Measurements from ENCODE around the gene TRIM24.

DNA sequence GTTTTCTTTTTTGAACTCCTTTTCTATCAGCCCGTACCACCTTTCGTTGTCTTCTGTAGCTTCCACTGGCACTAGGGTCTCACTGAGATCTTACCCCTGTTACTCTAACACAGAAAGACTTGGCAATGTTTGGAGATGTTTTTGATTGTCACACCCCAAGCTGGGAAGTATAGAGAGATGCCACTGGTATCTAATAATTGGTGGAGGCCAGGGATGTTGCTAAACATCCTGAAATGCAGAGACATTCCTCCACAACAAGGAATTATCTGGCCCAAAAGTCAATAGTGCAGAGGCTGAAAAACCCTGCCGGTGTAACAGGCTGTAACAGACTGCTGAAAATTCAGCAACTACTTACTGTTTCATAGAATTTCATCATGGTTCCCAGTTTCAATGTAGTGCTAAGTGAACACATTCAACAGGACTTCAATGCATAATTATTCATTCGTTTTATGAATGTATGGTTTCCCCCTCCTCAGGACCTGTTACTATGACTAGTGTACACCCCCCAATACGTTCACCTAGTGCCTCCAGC, 115.9 kb downstream of the TRIM24 start:
- TF ChIP-seq, protein P1, sequence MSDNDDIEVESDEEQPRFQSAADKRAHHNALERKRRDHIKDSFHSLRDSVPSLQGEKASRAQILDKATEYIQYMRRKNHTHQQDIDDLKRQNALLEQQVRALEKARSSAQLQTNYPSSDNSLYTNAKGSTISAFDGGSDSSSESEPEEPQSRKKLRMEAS (IDR thresholded peaks at IDR 0.05), result no peak
- TF ChIP-seq, protein P2, sequence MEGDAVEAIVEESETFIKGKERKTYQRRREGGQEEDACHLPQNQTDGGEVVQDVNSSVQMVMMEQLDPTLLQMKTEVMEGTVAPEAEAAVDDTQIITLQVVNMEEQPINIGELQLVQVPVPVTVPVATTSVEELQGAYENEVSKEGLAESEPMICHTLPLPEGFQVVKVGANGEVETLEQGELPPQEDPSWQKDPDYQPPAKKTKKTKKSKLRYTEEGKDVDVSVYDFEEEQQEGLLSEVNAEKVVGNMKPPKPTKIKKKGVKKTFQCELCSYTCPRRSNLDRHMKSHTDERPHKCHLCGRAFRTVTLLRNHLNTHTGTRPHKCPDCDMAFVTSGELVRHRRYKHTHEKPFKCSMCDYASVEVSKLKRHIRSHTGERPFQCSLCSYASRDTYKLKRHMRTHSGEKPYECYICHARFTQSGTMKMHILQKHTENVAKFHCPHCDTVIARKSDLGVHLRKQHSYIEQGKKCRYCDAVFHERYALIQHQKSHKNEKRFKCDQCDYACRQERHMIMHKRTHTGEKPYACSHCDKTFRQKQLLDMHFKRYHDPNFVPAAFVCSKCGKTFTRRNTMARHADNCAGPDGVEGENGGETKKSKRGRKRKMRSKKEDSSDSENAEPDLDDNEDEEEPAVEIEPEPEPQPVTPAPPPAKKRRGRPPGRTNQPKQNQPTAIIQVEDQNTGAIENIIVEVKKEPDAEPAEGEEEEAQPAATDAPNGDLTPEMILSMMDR (IDR thresholded peaks at IDR 0.05; ENCODE audit: low read depth, low read length, missing input control), result no peak
- TF ChIP-seq, protein P3, sequence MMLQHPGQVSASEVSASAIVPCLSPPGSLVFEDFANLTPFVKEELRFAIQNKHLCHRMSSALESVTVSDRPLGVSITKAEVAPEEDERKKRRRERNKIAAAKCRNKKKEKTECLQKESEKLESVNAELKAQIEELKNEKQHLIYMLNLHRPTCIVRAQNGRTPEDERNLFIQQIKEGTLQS (IDR thresholded peaks at IDR 0.05), result no peak
- TF ChIP-seq GABPA (IDR thresholded peaks at IDR 0.05 in 1 of 2, conservative IDR thresholded peaks at IDR 0.05 in 1 of 2) (no peak), NR2F2 (IDR thresholded peaks at IDR 0.05) (no peak), YY1 (IDR thresholded peaks at IDR 0.05) (no peak), FOXA1 (IDR thresholded peaks at IDR 0.05) (no peak), FOXA2 (IDR thresholded peaks at IDR 0.05) (no peak), TAF1 (conservative IDR thresholded peaks at IDR 0.05) (no peak), HNF4G (IDR thresholded peaks at IDR 0.05) (no peak), RXRA (IDR thresholded peaks at IDR 0.05) (no peak)

Measured in liver (tissue), 3 donors.